GM15510 (cell line): ENCODE data around the gene FHIT.

Experiments
- POLR2A ChIP-seq: IDR thresholded peaks from 3 replicates; pipeline ENCODE4 v1.6.1; 2011; ENCODE audit warnings: borderline replicate concordance; ENCODE audit not compliant: insufficient read length; ENCODE audit errors: extremely low read depth

FHIT gene

GRCh38 chr3:60948488-60948887 lies 302.8 kb downstream of the FHIT start:
- TF ChIP-seq POLR2A: no peak

GRCh38 chr3:60935709-60936108 lies 315.5 kb downstream of the FHIT start:
- no peak for TF ChIP-seq POLR2A

GRCh38 chr3:60933824-60934223 lies 317.4 kb downstream of the FHIT start:
- no peak for TF ChIP-seq POLR2A

GRCh38 chr3:60932643-60933042 lies 318.6 kb downstream of the FHIT start:
- no peak for TF ChIP-seq POLR2A

GRCh38 chr3:60932170-60932569 lies 319.1 kb downstream of the FHIT start:
- no peak for TF ChIP-seq POLR2A

GRCh38 chr3:60931452-60931851 lies 319.8 kb downstream of the FHIT start:
- no peak for TF ChIP-seq POLR2A

- no peak for TF ChIP-seq POLR2A
Measured at GRCh38 chr3:60920519-60920918, 330.7 kb downstream of the FHIT start.

- no peak for TF ChIP-seq POLR2A
Measured at GRCh38 chr3:60919296-60919695, 332.0 kb downstream of the FHIT start.

- TF ChIP-seq POLR2A: no peak
Measured at GRCh38 chr3:60917141-60917540, 334.1 kb downstream of the FHIT start.

GRCh38 chr3:60916546-60916945 lies 334.7 kb downstream of the FHIT start:
- TF ChIP-seq POLR2A: no peak

GRCh38 chr3:60913474-60913873 lies 337.8 kb downstream of the FHIT start:
- TF ChIP-seq POLR2A: no peak

GRCh38 chr3:60912876-60913275 lies 338.4 kb downstream of the FHIT start:
- TF ChIP-seq POLR2A: no peak

GRCh38 chr3:60912142-60912541 lies 339.1 kb downstream of the FHIT start:
- no peak for TF ChIP-seq POLR2A

- TF ChIP-seq POLR2A: no peak
Measured at GRCh38 chr3:60909526-60909925, 341.7 kb downstream of the FHIT start.

- TF ChIP-seq POLR2A: no peak
Measured at GRCh38 chr3:60906283-60906682, 345.0 kb downstream of the FHIT start.

- no peak for TF ChIP-seq POLR2A
Measured at GRCh38 chr3:60898321-60898720, 352.9 kb downstream of the FHIT start.

GRCh38 chr3:60893946-60894345 lies 357.3 kb downstream of the FHIT start:
- no peak for TF ChIP-seq POLR2A
